NCI-H1092 (cell line): ENCODE measurements around the gene DLGAP1.

ENCODE experiments used
- DNase-seq: peaks from one replicate; lab custom pipeline; 2025; lab: John Stamatoyannopoulos, UW

Gene DLGAP1

DNA sequence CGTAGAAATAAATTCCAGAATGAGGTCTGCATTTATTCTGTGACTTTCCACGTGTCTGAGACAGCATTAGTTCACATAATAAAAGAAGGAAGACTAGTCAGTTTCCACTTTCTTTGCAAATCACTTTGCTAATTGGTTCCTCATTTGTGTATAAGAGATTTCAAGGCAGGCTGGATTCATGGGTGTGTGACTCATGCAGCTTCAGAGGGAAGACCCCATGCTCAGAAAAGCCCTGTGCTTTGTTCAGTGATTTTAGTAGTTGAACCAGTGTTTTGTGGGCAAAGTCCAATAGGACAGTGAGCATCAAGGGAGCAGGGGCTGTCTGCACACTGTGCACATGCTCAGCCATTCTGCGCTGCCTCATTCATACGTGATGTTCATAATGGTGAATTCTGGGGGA, 297.8 kb downstream of the DLGAP1 start:
- no peak for DNase-seq

- DNase-seq = no peak
These were observed 308.3 kb downstream of the DLGAP1 start for GRCh38 chr18:4146797-4147196.

- no peak for DNase-seq
These were observed 310.9 kb downstream of the DLGAP1 start for GRCh38 chr18:4144201-4144600.

DNA sequence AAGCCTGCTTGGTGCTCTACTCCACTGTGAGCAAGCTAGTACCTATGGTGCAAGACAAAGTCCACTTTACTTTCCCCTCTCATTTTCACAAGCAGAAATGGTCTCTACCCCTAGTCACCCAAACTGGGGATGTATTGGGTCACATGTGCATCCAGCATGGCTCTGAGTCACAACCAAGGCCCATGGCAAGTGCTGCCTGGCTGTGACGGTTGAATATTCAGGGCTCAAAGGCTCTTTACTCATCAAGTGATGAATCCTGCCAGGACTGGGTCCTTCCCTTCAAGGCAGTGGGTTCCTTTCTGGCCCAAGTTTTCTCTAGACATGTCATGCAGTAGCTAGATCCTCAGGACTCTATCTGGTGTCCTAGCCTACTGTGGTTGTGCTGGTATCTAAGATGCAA, 311.5 kb downstream of the DLGAP1 start:
- no peak for DNase-seq

GRCh38 chr18:4142876-4143275, 312.2 kb downstream of the DLGAP1 start:
- no peak for DNase-seq

DNA sequence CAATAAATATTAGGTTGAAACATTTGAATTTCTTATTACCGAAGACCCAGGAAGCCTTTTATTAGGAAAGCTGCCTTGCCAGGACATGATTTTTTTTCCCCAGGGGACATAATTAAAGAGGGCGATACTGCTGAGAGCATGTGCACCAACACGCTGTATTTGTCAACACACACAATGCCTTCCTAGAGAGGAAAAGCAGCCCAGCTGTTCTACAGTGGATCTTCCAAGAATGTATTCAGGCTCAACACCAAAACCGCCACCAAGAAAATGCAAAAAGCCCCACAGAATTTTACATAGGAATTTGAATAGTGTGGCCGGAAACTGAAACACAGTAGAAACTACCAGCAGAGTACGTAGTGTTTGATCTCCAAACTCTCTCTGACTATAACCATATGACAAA, 320.4 kb downstream of the DLGAP1 start:
- no peak for DNase-seq

DNA sequence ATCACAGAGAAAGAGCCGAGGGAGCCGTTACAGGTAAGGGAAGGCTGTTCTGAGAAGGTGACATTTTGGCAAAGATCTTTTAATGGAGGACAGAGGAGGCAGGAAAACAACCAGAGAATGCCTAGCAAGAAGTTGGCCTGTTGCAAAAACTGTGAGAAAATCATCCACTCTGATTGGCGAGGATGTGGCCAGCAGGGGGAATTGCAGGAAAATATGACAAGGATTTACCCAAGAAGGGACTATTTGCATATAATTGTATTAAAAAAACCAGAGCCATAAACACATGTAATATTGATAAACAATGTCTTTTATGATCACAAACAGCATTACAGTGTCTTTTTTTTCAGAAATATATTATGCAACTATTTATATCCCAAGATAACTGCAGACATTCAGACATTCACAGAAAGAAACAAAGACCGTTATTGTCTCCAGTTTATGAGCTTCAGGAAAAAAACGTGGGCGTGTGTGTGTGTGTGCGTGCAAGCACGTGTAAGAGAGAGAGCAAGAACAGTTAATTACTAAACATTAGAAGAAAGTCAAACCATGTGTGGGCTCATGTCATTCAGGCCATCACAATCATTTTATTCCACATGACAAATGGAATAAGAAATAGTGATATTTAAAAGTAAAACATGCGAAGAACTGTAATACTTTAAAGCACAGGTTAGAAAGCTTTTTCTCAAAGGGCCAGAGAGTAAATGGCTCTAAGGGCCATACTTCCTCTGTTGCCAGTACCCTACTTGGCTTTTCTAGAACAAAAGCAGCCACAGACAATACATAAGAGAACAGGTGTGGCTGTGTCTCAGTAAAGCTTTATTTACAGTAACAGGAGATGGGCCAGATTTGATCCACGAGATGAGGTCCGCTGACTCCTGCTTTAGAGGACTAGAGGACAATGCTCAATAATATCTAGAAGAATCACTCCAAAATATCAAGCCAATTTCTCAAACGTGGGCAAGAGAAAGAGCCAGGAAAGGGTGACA, 324.1 kb downstream of the DLGAP1 start:
- DNase-seq = no peak

GRCh38 chr18:4126939-4127338, 328.2 kb downstream of the DLGAP1 start:
- DNase-seq = no peak

GRCh38 chr18:4125627-4126230, 329.4 kb downstream of the DLGAP1 start:
- DNase-seq = no peak

DNA sequence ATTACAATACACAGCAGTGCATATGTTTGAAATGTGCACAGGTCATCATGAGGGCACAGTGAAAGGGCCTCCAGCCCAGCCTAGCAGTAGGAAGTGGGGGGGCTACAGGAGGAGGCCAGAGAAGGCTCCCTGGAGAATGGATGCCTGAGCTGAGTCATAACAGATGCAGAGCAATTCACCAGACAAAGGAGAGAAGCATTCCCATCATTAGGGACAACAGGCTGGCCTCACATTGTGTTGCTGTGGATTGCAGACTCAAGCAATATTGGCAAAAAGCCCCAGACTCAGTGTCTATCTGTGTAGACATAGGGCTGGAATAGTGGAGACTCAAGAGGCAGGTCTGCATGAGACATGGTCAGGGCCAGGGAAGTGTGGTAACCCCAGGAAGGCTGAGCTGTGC, 329.9 kb downstream of the DLGAP1 start:
- peak; percentile 35 for DNase-seq

DNA sequence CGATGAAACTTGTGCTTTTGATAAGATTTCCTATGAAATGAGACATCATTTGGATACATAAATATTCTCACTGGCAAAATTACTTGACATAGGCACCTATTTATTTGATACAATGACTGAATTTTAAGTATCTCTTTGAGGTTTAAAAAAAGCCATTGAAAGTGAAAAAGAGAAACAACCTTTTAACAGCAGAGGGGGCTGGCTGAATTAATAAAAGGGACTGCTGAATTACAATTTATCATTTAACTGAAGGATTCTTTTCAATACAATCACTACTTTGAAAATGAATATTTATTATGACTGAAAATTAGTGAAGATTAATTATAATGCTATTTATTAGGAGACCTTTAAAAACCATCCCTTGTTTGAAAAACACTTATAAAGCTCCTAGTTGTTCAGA, 335.3 kb downstream of the DLGAP1 start:
- no peak for DNase-seq

- no peak for DNase-seq
These were observed 335.9 kb downstream of the DLGAP1 start for GRCh38 chr18:4119127-4119648.

GRCh38 chr18:4108016-4108415, 347.1 kb downstream of the DLGAP1 start:
- no peak for DNase-seq

- DNase-seq = no peak
These were observed 348.0 kb downstream of the DLGAP1 start for GRCh38 chr18:4107049-4107467.

DNA sequence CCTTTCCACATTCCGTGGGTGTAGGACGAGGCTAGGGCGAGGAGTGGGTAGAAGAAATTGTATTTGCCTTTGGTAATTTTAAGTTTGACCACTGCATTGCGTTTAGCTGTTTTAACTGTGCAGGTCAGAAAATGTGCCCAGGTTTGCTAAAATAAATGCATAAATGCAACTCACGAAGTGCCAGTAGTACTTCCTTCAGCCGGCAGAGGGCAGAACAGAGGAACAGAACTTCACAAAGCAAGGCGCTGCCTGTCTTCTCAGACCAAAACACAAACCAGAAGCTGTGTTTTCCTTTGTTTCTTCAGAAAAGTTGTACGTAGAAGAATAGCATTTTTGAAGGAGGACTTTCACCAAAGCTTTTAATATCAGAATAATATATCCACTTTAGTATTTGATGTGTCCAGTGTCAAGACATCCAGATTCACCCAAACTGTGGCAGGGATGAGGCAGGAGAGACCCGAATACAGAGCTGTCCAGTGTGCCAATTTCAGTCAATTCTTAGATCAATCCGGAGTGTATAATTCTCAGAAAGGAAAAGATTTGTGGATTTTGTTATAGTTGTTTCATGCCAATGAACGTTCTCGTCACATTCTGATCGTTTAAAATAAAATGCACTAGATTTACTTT, 348.6 kb downstream of the DLGAP1 start:
- DNase-seq = peak; percentile 39

DNA sequence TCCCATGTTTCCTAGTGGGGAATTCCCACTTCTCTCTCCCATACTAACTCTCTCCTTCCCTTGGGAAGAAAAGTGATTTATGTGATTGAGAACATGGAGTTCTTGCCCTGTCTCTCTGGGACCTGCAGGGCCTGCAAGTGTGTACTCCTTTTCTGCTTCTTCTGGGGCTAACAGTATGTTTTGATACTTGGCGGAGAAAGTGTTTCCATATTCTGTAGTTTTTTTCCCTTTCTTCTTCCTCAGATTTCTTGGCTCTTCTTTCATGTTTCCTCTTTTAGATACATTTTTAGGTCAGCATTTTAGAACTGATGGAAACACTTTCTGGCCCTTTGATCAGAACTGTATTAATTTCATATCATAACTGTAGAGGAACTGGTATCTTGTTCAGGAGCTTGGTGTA, 352.2 kb downstream of the DLGAP1 start:
- no peak for DNase-seq

DNA sequence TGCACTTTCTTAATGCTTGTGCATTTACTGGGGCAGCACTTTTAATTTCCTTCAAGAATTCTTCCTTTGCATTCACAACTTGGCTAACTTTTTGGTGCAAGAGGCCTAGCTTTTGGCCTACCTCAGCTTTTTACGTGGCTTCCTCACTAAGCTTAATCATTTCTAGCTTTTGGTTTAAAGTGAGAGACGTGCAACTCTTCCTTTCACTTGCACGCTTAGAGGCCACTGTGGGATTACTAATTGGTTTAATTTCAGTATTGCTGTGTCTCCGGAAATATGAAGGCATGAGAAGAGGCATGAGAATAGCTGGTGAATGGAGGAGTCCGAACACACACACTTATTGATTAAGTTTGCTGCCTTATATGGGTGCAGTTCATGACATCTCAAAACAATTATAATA, 354.1 kb downstream of the DLGAP1 start:
- no peak for DNase-seq

DNA sequence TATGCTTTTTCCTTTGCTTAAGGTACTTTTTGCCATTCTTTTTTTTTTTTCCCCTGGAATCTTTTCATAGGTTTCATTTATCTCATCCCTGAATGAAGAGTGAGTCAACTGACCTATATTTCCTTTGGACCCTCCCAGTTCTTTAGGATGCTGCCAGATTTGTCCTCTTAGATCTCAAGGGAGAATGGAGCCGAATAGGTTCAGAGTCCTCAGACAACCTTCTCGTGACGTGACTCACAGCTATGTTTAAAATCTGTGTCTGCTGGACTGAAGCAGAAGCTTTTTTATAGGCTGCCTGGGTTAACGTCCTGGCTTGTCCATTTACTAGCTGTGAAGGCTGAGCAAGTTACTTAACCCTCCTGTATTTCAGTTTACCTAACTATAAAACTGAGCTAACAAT, 358.6 kb downstream of the DLGAP1 start:
- no peak for DNase-seq

- no peak for DNase-seq
These were observed 361.4 kb downstream of the DLGAP1 start for GRCh38 chr18:4093676-4094075.

DNA sequence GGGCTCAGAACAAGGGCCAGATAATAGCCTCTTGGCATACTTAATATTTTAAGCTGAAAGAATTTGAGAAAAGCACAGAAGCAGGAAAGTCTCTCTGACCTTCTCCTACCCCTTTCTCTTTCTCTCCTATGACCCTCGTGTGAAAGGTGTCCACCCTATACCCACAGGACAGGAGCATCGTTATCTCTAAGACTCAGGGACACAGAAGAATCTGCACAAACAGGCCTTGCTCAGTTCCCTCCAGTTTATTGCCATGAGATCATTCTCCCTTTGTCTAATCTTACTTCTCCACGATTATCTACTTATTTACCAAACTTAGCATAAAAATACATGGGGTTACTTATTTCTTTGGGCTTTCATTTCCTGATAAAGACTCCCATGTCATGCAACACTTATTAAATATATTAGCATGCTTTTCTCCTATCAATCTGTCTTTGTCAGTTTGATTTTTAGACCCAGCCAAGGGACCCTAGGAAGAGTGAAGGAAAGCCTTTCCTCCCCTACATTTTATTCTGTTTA, 370.7 kb downstream of the DLGAP1 start:
- no peak for DNase-seq

DNA sequence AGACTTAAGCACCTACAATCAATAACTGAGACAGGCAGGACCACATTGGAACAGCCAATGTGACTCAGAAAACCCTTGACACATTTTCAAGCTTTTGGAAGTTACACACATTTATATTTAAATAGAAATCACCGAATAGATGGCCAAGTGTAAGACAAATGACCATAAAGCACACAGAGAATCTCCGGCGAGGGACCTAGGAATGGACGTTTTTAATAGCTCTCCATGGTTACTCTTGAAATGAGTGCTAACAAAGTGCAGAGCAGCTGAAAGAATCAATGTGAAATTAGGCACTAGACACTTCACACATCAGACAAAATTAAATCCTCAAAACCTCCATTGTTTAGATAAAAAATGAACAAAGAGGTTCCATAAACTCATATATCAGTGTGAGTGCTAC, 376.9 kb downstream of the DLGAP1 start:
- DNase-seq = no peak

- no peak for DNase-seq
These were observed 377.4 kb downstream of the DLGAP1 start for GRCh38 chr18:4077721-4078120.

DNA sequence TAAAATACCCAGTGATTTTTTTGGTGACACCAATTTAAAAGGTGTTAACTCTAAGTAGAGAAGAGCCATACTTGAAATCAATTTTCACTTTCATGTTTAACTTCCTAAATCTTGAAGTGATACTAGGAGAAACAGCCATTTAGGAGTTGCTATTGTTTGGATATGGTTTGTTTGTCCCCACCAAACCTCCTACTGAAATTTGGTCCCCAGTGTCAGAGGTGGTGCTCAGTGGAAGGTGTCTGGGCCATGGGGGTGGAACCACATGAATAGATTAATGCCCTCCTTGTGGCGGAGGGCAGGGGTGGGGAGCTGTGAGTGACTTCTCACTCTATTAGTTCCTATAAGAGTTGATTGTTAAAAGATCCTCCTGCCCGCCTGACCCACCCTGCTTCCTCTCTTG, 377.9 kb downstream of the DLGAP1 start:
- DNase-seq = no peak
